HepG2 (cell line): ENCODE results near the gene AGAP1. TPM values are rescaled to one million over a fixed set of nuclear protein-coding genes. Genes with fewer than 3 reads are reported as not detected.

Source experiments
- ATAC-seq: fragments of 200-7000 bp; cut with Tn5 transposase; 3 replicates; pipeline ENCODE4 v1.9.1; 2020; ENCODE audit warnings: mild to moderate bottlenecking, moderate library complexity
- BruUV-seq: library from RNA; stranded (reverse); fragments of 400-500 nt; replicated peaks from 2 replicates; lab custom pipeline; 2021; lab: Mats Ljungman, UMichigan
- CTCF ChIA-PET: fragments of 300-600 bp; formaldehyde crosslinking; extraction: SDS; loops from one replicate; lab custom pipeline; 2021; ENCODE audit warnings: low total read pairs, inconsistent platforms, low intra/inter-chr PET ratio; lab: Yijun Ruan, JAX
- POLR2A ChIA-PET: fragments of 350-600 bp; sonication (Branson Sonifier 250); formaldehyde crosslinking; loops from one replicate; lab custom pipeline; 2020; ENCODE audit warnings: antibody characterized with exemption, inconsistent platforms; lab: Yijun Ruan, JAX
- DNase-seq: peaks from one replicate; pipeline ENCODE4 v3.0.0-alpha.2; 2015; ENCODE audit warnings: low spot score
- FAIRE-seq: peaks from 3 replicates; lab custom pipeline; 2011; peaks lifted over from hg19 to GRCh38; lab: Jason Lieb, UNC
- H2AFZ ChIP-seq: one replicate; pipeline ENCODE4 v1.6.1; 2011; ENCODE audit warnings: low read length, inconsistent platforms
- H3K27ac ChIP-seq: fragments of 300-600 bp; 3 replicates; pipeline ENCODE4 v1.8.0; 2011; ENCODE audit warnings: mixed run types, mild to moderate bottlenecking, mixed read lengths, low read length, inconsistent platforms; ENCODE audit not compliant: insufficient read depth; ENCODE audit errors: extremely low read length
- H3K27me3 ChIP-seq, 2 experiments: fragments of 200-600 bp in 1 of 2; 2 replicates in 1 of 2; 3 replicates in 1 of 2; pipeline versions ENCODE4 v1.6.0 to v1.8.0; 2011; ENCODE audit warnings: low read length in 2 of 2, mild to moderate bottlenecking in 2 of 2, moderate library complexity in 2 of 2, inconsistent platforms in 1 of 2; ENCODE audit not compliant: insufficient read depth in 2 of 2, control insufficient read depth in 1 of 2
- H3K36me3 ChIP-seq, 2 experiments: fragments of 200-600 bp in 1 of 2; replicated peaks in 1 of 2; 2 replicates in 1 of 2; 3 replicates in 1 of 2; pipeline versions ENCODE4 v1.5.1 to v1.8.0; 2011; ENCODE audit warnings: low read length in 2 of 2, inconsistent platforms in 1 of 2; ENCODE audit not compliant: insufficient read depth in 2 of 2, control insufficient read depth in 1 of 2
- H3K4me1 ChIP-seq: 2 replicates; pipeline ENCODE4 v1.5.1; 2012; ENCODE audit warnings: low read length, inconsistent platforms; ENCODE audit not compliant: insufficient read depth
- H3K4me2 ChIP-seq: 2 replicates; pipeline ENCODE4 v1.6.0; 2011; ENCODE audit warnings: low read depth, low read length, inconsistent platforms
- H3K4me3 ChIP-seq, 3 experiments: fragments of 200-600 bp in 1 of 3; sonication (generic), shearing (Covaris generic) in 1 of 3; replicated peaks in 1 of 3; 2 replicates each; pipeline ENCODE4 v1.5.1; 2011 to 2016; ENCODE audit warnings: low read length in 3 of 3, inconsistent platforms in 2 of 3, low read depth in 2 of 3, mild to moderate bottlenecking in 2 of 3, control low read depth in 1 of 3, mixed read lengths in 1 of 3; ENCODE audit not compliant: insufficient read depth in 1 of 3
- H3K79me2 ChIP-seq: one replicate; pipeline ENCODE4 v1.6.1; 2011; ENCODE audit warnings: low read length, inconsistent platforms; ENCODE audit not compliant: insufficient read depth
- H3K9ac ChIP-seq: 2 replicates; pipeline ENCODE4 v1.6.0; 2011; ENCODE audit warnings: mild to moderate bottlenecking, low read depth, low read length, inconsistent platforms; ENCODE audit not compliant: insufficient read depth
- H3K9me3 ChIP-seq: 2 replicates; pipeline ENCODE4 v1.5.1; 2012; ENCODE audit warnings: mild to moderate bottlenecking, low read length
- H4K20me1 ChIP-seq: 2 replicates; pipeline ENCODE4 v1.6.0; 2011; ENCODE audit warnings: inconsistent platforms, mild to moderate bottlenecking, low read length, moderate library complexity; ENCODE audit not compliant: insufficient read depth
- AKAP8 ChIP-seq: sonication (generic); formaldehyde crosslinking; IDR thresholded peaks from 2 replicates; pipeline ENCODE4 v1.5.1; 2020; ENCODE audit warnings: mild to moderate bottlenecking, missing genetic modification reagents
- UBTF ChIP-seq: sonication (generic); formaldehyde crosslinking; IDR thresholded peaks from 2 replicates; pipeline ENCODE4 v1.4.0; 2020; ENCODE audit warnings: mild to moderate bottlenecking, missing genetic modification reagents
- ZMYM4 ChIP-seq: sonication (generic); formaldehyde crosslinking; IDR thresholded peaks from 2 replicates; pipeline ENCODE4 v1.8.1; 2023; ENCODE audit warnings: mild to moderate bottlenecking, missing genetic modification reagents
- ZNF446 ChIP-seq: sonication (generic); formaldehyde crosslinking; IDR thresholded peaks from 2 replicates; pipeline ENCODE4 v1.5.0; 2020; ENCODE audit warnings: mild to moderate bottlenecking, missing genetic modification reagents
- ZNF468 ChIP-seq: sonication (generic); formaldehyde crosslinking; IDR thresholded peaks from 2 replicates; pipeline ENCODE4 v1.8.0; 2022; ENCODE audit warnings: mild to moderate bottlenecking, moderate library complexity, missing genetic modification reagents
- ZNF75D ChIP-seq: sonication (generic); formaldehyde crosslinking; IDR thresholded peaks from 2 replicates; pipeline ENCODE4 v1.8.1; 2023; ENCODE audit warnings: missing genetic modification reagents, mild to moderate bottlenecking, borderline replicate concordance
- WGBS: methylation state at CpG from one replicate; pipeline ENCODE4 v1.1.6; 2017; ENCODE audit warnings: low lambda C conversion rate; 5-methylcytosine and 5-hydroxymethylcytosine counted together
- in situ Hi-C: cut with HindIII; loops from 2 replicates; pipeline ENCODE4 v1.10.0; 2017; ENCODE audit warnings: low pct_unique_long_range_greater_than_20kb; ENCODE audit not compliant: extremely low pct_ligation_motif_present
- intact Hi-C: fragments of 100-400 bp; cut with micrococcal nuclease; formaldehyde crosslinking; loops from one replicate; pipeline ENCODE4 v1.10.0; 2022; ENCODE audit not compliant: unreplicated experiment
- polyA plus RNA-seq, 8 experiments: library from polyadenylated mRNA; depleted of rRNA in 3 of 8; stranded (reverse) in 7 of 8; unstranded in 1 of 8; fragments of >200 nt; fragmentation: Illumina TruSeq in 4 of 8; extraction: Trizol in 4 of 8; gene quantifications; 2 replicates each; pipeline versions ENCODE4 v1.2.1 to v1.2.3, GENCODE V29; 2011 to 2016; ENCODE audit warnings: low read depth in 4 of 8, missing spikeins in 1 of 8, mixed read lengths in 1 of 8; ENCODE audit not compliant: insufficient read depth in 1 of 8
- total RNA-seq, 5 experiments: library from RNA; depleted of rRNA; stranded (reverse); fragments of >200 nt; fragmentation: Illumina TruSeq; extraction: Trizol; gene quantifications; 2 replicates each; pipeline ENCODE4 v1.2.3, GENCODE V29; 2016; ENCODE audit warnings: low read depth in 1 of 5
- TF ChIP-seq, protein P1 (sequence below): sonication (generic); formaldehyde crosslinking; conservative IDR thresholded peaks from 2 replicates; pipeline ENCODE4 v1.4.0; 2020; ENCODE audit warnings: missing genetic modification reagents

AGAP1 gene
- total and polyA plus RNA-seq, 2 of the 13 experiments (the other 11 are each of a cell fraction or from before 2014, with no cell fraction given) = 21.2 to 32.7 TPM

DNA sequence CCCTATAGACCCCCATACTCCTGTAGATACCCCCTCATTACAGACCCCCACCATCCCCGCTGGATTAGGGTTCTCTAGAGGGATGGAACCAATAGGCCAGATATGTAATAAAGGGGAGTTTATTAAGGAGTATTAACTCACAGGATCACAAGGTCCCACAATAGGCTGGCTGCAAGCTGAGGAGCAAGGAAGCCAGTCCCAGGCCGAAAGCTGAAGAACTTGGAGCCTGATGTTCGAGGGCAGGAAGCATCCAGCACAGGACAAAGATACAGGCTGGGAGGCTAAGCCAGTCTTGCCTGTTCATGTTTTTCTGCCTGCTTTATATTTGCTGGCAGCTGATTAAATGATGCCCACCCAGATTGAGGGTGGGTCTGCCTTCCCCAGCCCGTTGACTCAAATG is 106.6 kb downstream of the AGAP1 start:
- H3K9me3 ChIP-seq = no peaks in the 10 kb centered on the region
- no peak overlapping the region for H3K9ac ChIP-seq
- ATAC-seq = no peak; the same call in 2 of the 3 replicates
- H3K4me1 ChIP-seq = peaks cover 51% of the 10 kb centered on the region
- H3K27me3 ChIP-seq = no peaks in the 10 kb centered on the region
- CTCF ChIA-PET = no interaction called here
- peaks cover 55% of the 10 kb centered on the region for H3K79me2 ChIP-seq
- 73% methylated on average over 4 of the region's 4 CpGs for WGBS
- peaks cover 1 to 6% of the 10 kb centered on the region in 2 experiments; a peak in 3 of 5 replicates for H3K36me3 ChIP-seq
- in situ Hi-C loops = no loop called here
- H3K4me2 ChIP-seq = peak overlapping the region; percentile 16; the same call in 1 of the 2 replicates
- TF ChIP-seq ZMYM4 (CRISPR knock-in tag) (0 out of 2 replicates have a peak, but pooled peaks have one; percentile 22), ZNF75D (CRISPR knock-in tag) (no peak), ZNF468 (CRISPR knock-in tag) (no peak), UBTF (CRISPR knock-in tag) (0 out of 2 replicates have a peak, but pooled peaks have one; percentile 2), ZNF446 (CRISPR knock-in tag) (peak; percentile 59; the same call in 1 of the 2 replicates), AKAP8 (no peak)
- TF ChIP-seq, protein P1, sequence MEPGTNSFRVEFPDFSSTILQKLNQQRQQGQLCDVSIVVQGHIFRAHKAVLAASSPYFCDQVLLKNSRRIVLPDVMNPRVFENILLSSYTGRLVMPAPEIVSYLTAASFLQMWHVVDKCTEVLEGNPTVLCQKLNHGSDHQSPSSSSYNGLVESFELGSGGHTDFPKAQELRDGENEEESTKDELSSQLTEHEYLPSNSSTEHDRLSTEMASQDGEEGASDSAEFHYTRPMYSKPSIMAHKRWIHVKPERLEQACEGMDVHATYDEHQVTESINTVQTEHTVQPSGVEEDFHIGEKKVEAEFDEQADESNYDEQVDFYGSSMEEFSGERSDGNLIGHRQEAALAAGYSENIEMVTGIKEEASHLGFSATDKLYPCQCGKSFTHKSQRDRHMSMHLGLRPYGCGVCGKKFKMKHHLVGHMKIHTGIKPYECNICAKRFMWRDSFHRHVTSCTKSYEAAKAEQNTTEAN (CRISPR knock-in tag) = no peak
- TF ChIP-seq, all 625 proteins: peak for 3
- BruUV-seq = no TSS peak
- POLR2A ChIA-PET = no interaction called here
- no peak for FAIRE-seq
- intact Hi-C loops = no loop called here
- Histone ChIP-seq H3K27ac (no peak overlapping the region), H2AFZ (no peak overlapping the region), H4K20me1 (peaks cover 52% of the 10 kb centered on the region), H3K4me3 (no peak overlapping the region)
- no peak for DNase-seq
